Measurements from ENCODE around the gene TMTC2.

GRCh38 chr12:82666830-82667229, 19.9 kb upstream of the TMTC2 start:
- TF ChIP-seq POLR2A (IDR thresholded peaks at IDR 0.05) (no peak), CTCF (IDR thresholded peaks at IDR 0.05) (no peak)
